ENCODE results near the gene ATP10A.
A peak's percentile ranks its signal among the peaks of the same experiment; 100 is the strongest.

Gene ATP10A

DNA sequence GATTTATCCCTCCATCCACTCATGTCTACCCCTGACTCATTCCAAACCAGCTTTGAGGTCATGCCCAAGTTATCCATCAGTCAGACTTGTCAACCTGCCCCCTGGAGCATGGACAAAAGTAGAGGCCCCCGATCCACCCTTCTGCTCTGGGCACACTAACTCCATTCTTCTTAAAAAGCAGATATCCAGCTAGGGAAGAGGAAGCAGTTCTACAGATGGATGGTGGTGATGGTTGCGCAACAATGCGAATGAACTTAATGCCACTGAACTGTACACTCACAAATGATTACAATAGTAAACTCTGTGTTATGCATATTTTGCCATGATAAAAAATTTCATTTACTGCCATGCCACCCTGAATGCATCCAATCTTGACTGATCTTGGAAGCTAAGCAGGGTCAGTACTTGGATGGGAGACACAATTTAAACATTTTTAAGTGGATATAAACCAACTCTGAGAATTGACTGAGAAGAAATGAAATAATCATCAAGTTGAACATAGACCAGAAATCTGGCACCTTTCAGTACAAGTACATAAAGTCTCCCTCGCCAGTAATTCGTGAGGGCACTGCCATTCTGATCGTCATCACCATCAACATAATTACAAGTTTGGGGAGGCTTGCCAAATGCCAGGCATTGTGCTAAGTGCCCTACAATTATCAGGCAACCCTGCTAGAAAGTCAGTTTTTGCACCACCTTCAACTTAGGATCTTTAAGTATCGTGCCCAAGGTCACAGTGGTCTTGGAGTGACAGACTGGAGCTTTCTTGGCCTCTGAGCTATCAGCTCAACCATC is 124.8 kb downstream of the ATP10A start:
- H3K9me3 ChIP-seq (replicated peaks in 1 of 11), result no peaks in the 10 kb centered on the region
- H3K9ac ChIP-seq, result no peak overlapping the region
- H3K27me3 ChIP-seq, result peaks cover 0 to 37% (median 12%) of the 10 kb centered on the region in 11 experiments; a peak in 14 of 22 replicates
- no peak overlapping the region for H3K27ac ChIP-seq
- H3K4me1 ChIP-seq, result peaks cover 30 to 56% (median 48%) of the 10 kb centered on the region in 10 experiments
- H4K20me1 ChIP-seq, result peaks cover 0 to 50% (median 39%) of the 10 kb centered on the region in 11 experiments; a peak in 18 of 22 replicates
- peak overlapping the region; percentile 7 to 93 (median 45); a peak in 20 of 22 replicates for H3K4me2 ChIP-seq
- H3K36me3 ChIP-seq, result peaks cover 0 to 21% (median 0%) of the 10 kb centered on the region in 11 experiments; a peak in 5 of 22 replicates
- H3K4me3 ChIP-seq, result no peak overlapping the region
- TF ChIP-seq Cebpa-rat (IDR thresholded peaks at IDR 0.05), result peak; percentile 89 to 100 (median 98)

DNA sequence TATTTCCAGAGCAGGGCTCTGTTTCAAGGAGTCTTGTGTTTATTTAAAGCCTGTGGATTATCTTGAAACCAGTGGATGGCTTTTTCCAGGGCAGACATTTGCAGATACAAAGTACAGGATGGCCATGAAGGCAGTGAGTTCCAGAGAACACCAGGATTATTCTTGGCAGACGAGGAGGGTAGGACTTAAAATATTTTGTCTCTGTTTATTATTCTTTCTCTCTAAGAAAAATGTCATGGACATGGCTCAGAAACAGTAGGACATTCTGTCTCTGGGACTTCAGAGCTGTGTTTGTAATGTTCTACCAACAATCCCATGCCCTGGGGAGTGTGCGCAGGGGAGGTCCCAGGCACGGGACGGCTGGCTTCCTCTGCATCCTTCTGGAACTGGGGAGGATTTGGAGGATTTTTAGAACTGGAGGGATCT is 125.9 kb downstream of the ATP10A start:
- Histone ChIP-seq H3K36me3 (peaks cover 0 to 24% (median 0%) of the 10 kb centered on the region in 11 experiments; a peak in 5 of 22 replicates), H3K4me2 (no peak overlapping the region; a peak in 1 of 22 replicates), H3K9me3 (replicated peaks in 1 of 11) (no peaks in the 10 kb centered on the region), H3K27ac (no peak overlapping the region), H3K27me3 (peaks cover 0 to 26% (median 5%) of the 10 kb centered on the region in 11 experiments; a peak in 14 of 22 replicates), H3K4me3 (no peak overlapping the region), H3K9ac (no peak overlapping the region), H3K4me1 (peaks cover 30 to 48% (median 44%) of the 10 kb centered on the region in 10 experiments), H4K20me1 (peaks cover 0 to 41% (median 29%) of the 10 kb centered on the region in 11 experiments; a peak in 18 of 22 replicates)
- no peak for TF ChIP-seq Cebpa-rat (IDR thresholded peaks at IDR 0.05)

DNA sequence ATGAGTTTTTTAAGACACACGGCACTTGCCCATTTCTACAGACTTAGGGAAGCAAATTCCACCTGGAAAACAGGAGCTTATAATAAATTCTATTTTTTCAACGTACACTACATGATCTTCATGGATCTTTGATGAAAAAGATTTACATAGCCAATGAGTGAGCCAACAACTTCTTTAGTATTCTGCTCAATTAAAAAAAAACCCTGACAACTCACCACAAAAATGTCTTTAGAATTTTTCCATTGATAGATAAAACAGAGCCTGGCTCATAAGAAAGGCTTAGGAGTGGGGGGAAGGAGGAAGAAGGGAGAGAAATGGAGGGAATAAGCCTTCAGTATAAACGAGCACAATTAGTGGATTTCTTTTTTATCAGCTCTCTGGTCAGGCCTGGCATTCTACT is 126.7 kb downstream of the ATP10A start:
- no peak overlapping the region for H3K27ac ChIP-seq
- peaks cover 30 to 41% (median 36%) of the 10 kb centered on the region in 10 experiments for H3K4me1 ChIP-seq

DNA sequence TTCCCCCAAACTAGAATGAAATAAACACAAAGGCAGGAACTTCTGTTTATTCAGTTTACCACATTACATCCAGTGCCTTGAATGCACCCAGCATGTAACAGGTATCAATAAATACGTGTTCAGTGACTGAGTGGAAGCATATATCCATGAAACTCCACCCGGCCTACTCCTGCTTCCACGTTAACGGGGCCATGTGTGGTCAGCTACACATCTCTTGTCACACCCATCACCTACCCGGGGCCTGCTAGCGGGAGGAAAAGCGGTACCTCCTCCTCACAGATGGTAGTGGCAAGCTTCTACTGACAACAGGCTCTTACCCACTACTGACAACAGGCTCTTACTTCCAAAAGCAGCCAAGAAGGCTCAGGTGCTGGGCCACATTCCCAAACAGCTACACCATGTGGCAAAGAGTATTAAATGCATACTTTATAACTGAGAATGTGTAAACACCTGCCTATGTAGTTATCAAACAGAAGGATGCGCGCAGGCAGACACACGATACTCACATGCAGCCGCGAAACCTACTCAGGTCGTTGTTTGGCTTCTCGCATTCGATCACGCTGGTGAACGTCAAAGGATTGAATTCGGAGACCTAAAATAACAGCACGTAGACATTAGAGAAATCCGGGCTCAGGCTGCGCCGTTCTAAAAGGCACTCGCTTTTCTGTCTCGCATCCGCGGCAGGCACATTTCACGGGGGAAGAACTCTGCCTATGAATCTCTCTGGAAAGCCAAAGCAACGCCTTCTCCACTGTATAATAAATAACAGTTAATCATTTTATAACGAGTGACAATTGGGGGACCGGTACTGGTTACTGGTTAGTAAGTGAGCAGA is 127.4 kb downstream of the ATP10A start:
- H3K4me1 ChIP-seq, result peaks cover 23 to 34% (median 29%) of the 10 kb centered on the region in 10 experiments
- peaks cover 0 to 16% (median 0%) of the 10 kb centered on the region in 11 experiments; a peak in 7 of 22 replicates for H3K27me3 ChIP-seq
- H3K4me2 ChIP-seq, result no peak overlapping the region
- no peak overlapping the region for H3K9ac ChIP-seq
- no peak for TF ChIP-seq Cebpa-rat (IDR thresholded peaks at IDR 0.05)
- no peak overlapping the region for H3K27ac ChIP-seq
- H4K20me1 ChIP-seq, result peaks cover 0 to 29% (median 17%) of the 10 kb centered on the region in 11 experiments; a peak in 18 of 22 replicates
- H3K4me3 ChIP-seq, result no peak overlapping the region
- H3K36me3 ChIP-seq, result peaks cover 0 to 24% (median 0%) of the 10 kb centered on the region in 11 experiments; a peak in 5 of 22 replicates
- no peaks in the 10 kb centered on the region for H3K9me3 ChIP-seq (replicated peaks in 1 of 11)

More for the DNA sequence above, 126.7 kb downstream of the ATP10A start:
- Histone ChIP-seq H3K4me3 (no peak overlapping the region), H3K36me3 (peaks cover 0 to 24% (median 0%) of the 10 kb centered on the region in 11 experiments; a peak in 5 of 22 replicates), H3K27me3 (peaks cover 0 to 21% (median 0%) of the 10 kb centered on the region in 11 experiments; a peak in 7 of 22 replicates), H3K9ac (no peak overlapping the region), H4K20me1 (peaks cover 0 to 33% (median 21%) of the 10 kb centered on the region in 11 experiments; a peak in 18 of 22 replicates), H3K9me3 (replicated peaks in 1 of 11) (no peaks in the 10 kb centered on the region), H3K4me2 (no peak overlapping the region)
- TF ChIP-seq Cebpa-rat (IDR thresholded peaks at IDR 0.05), result no peak

DNA sequence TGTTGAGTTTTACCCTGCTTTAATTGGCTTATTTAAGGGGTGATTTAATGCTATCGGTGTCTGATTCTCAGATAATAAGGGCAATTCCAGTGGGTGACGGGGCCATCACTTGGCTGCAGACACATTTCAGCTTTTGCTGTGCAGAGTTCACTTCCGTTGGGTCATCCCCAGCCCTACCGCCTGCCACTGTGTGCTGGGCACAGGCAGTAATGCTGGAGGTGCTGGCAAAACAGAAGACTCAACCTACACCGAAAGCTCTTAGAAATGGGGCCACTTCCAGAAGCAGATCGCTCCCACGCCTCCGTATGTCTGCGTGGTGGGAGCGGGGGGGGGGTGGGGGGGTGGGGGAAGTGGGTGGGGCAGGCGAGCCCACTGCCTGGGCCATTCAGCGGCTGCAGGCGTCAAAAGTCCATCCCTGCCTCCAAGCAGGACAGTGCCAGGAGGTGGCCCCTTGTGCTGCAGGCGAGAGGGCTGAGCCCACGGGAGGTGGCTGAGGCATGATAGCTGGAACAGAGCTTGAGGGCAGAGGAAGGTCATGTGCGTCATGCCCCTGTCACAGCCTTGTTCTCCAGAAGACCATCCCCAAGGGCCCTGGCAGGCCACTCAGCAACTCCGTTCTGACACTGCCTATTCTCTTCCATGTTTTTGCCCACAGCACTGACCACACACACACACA is 128.3 kb downstream of the ATP10A start:
- H3K36me3 ChIP-seq, result peaks cover 0 to 24% (median 0%) of the 10 kb centered on the region in 11 experiments; a peak in 5 of 22 replicates
- no peak overlapping the region for H3K4me2 ChIP-seq
- no peak overlapping the region for H3K9ac ChIP-seq
- no peaks in the 10 kb centered on the region for H3K9me3 ChIP-seq (replicated peaks in 1 of 11)
- TF ChIP-seq Cebpa-rat (IDR thresholded peaks at IDR 0.05), result no peak
- no peak overlapping the region for H3K27ac ChIP-seq
- H3K4me1 ChIP-seq, result peaks cover 13 to 24% (median 20%) of the 10 kb centered on the region in 10 experiments
- H3K4me3 ChIP-seq, result no peak overlapping the region
- H4K20me1 ChIP-seq, result peaks cover 0 to 21% (median 8%) of the 10 kb centered on the region in 11 experiments; a peak in 12 of 22 replicates
- peaks cover 0 to 7% (median 0%) of the 10 kb centered on the region in 11 experiments; a peak in 4 of 22 replicates for H3K27me3 ChIP-seq

DNA sequence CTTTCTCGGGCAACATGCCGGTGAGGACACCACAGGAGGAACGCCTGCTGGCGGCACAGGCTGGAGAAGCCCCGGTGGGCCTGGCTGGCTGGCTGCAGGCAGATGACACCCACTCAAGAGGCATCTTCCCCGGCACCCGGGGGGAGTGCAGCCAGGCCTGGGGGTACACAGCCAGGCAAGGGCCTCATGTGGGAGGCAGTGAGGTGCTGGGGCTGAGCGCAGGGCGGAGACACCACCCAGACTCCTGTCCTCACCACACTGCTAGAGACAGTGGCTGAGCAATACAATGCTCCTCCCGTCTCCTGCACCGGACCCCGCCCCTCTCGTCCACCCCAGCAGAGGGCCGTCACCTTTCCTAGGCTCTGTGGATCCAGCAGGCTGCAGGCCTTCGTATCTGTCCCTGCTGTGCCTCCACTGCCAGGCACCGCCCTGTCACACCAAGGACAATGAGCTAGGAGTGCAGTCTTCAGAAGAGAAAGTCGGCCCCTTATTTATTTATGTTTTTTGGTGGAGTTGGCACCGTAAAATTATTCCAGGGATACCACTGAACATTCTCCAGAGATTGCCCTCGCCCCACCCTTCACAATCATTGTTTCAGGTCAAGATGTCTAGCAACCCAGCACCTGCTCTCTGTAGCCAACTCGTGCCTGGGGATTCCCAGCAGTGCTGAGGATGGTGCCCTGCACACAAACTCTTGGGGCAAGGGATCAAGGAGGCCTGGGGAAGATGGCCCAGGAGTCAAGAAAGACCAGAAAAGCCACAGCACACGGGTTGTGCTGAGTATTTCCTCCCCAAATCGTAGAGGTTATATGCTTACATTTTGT is 129.1 kb downstream of the ATP10A start:
- H4K20me1 ChIP-seq, result peaks cover 0 to 15% (median 4%) of the 10 kb centered on the region in 11 experiments; a peak in 9 of 22 replicates
- no peak overlapping the region for H3K4me3 ChIP-seq
- TF ChIP-seq Cebpa-rat (IDR thresholded peaks at IDR 0.05), result no peak
- no peak overlapping the region for H3K4me2 ChIP-seq
- peaks cover 0 to 26% (median 0%) of the 10 kb centered on the region in 11 experiments; a peak in 5 of 22 replicates for H3K36me3 ChIP-seq
- H3K9me3 ChIP-seq (replicated peaks in 1 of 11), result no peaks in the 10 kb centered on the region
- H3K9ac ChIP-seq, result no peak overlapping the region
- H3K4me1 ChIP-seq, result peaks cover 6 to 17% (median 12%) of the 10 kb centered on the region in 10 experiments
- H3K27me3 ChIP-seq, result no peaks in the 10 kb centered on the region
- H3K27ac ChIP-seq, result no peak overlapping the region

DNA sequence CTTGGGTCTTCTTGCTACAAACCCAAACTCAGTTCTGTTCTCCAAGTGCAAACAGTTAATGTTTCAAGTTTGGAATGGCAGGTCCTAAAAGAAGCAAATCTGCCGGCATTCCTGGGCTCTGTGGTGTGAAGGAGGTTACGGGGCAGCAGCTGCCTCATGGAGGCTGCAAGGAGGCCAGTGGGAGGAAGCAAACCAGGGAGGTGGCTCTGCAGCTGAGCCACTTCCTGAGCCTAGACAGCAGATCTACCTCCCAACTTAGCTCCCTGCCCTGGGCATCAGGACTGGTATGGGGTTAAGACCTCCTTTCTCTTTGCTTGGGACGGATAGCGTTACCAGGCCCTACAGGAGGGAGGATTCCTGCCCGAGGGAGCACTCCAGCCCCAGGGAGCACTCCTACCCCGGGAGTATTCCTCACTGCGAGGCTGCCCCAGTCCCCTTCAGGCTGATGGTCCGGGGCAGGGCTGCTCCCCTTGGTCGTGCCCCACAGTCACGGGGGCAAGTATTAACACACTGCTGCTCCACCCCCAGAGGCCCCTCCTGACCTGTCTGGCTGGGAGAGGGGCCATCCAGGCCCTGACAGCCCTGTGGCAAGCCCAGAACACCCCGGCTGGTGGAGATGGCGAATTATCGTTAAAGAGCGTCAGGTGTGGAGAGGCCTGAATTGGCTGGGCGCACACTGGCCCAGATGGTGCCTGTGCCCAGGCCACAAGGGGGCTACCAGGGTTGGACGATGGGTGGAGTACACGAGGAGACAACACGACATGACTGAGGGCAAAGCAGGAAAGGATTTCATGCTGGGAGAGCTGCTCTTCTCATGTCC is 129.9 kb downstream of the ATP10A start:
- no peak for TF ChIP-seq Cebpa-rat (IDR thresholded peaks at IDR 0.05)
- Histone ChIP-seq H3K4me3 (no peak overlapping the region), H3K9ac (no peak overlapping the region), H4K20me1 (peaks cover 0 to 7% (median 4%) of the 10 kb centered on the region in 11 experiments; a peak in 7 of 22 replicates), H3K9me3 (replicated peaks in 1 of 11) (no peaks in the 10 kb centered on the region), H3K4me2 (no peak overlapping the region), H3K4me1 (peaks cover under 1 to 9% (median 5%) of the 10 kb centered on the region in 10 experiments; a peak in 16 of 20 replicates), H3K27ac (no peak overlapping the region), H3K36me3 (peaks cover 0 to 26% (median 0%) of the 10 kb centered on the region in 11 experiments; a peak in 5 of 22 replicates), H3K27me3 (no peaks in the 10 kb centered on the region)
